ENCODE data around the gene SPINK9.
A peak's percentile ranks its signal among the peaks of the same experiment; 100 is the strongest.

Gene SPINK9

DNA sequence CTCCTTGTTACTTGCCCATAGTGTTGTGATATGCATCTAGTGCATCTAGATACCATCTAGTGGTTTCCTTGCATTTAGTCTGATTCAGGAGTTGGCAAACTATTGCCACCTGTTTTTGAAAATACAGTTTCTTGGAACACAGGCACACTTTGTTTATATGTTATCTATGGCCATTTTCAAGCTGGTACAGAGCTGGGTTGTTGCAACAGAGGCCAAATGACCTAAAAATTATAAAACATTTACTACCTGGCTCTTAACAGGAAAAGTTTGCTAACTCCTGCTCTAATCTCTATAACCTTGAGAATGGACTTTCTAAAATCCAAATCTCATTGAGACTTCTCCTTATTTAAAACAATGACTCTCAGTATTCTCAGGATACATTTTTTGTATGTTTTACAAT is 29.0 kb downstream of the SPINK9 start:
- TF ChIP-seq, protein P1, sequence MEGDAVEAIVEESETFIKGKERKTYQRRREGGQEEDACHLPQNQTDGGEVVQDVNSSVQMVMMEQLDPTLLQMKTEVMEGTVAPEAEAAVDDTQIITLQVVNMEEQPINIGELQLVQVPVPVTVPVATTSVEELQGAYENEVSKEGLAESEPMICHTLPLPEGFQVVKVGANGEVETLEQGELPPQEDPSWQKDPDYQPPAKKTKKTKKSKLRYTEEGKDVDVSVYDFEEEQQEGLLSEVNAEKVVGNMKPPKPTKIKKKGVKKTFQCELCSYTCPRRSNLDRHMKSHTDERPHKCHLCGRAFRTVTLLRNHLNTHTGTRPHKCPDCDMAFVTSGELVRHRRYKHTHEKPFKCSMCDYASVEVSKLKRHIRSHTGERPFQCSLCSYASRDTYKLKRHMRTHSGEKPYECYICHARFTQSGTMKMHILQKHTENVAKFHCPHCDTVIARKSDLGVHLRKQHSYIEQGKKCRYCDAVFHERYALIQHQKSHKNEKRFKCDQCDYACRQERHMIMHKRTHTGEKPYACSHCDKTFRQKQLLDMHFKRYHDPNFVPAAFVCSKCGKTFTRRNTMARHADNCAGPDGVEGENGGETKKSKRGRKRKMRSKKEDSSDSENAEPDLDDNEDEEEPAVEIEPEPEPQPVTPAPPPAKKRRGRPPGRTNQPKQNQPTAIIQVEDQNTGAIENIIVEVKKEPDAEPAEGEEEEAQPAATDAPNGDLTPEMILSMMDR (IDR thresholded peaks at IDR 0.05; ENCODE audit: low read depth, low read length, missing control alignments), result no peak
- no peak overlapping the region for H3K4me3 ChIP-seq (ENCODE audit: low read depth, low read length)
- DNase-seq (ENCODE audit: low read depth), result no peak

DNA sequence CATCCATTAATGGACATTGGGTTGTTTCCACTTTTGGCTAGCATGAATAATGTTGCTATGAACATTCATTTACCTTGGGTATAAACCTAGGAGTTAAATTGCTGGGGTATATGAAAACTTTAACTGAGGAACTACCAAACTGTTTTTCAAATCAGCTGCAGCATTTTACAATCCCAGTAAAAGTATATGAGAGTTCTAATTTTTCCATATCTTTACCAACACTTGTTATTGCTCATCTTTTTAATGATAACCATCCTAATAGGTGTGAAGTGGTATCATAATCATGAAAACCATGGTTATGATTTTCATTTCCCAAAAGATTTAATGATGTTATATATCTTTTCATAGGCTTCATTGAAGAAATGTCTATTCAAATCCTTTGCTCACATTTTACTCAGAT is 32.9 kb downstream of the SPINK9 start:
- no peak for DNase-seq (ENCODE audit: low read depth)
- no peak overlapping the region for H3K4me3 ChIP-seq (ENCODE audit: low read depth, low read length)
- TF ChIP-seq, protein P1 (IDR thresholded peaks at IDR 0.05; ENCODE audit: low read depth, low read length, missing control alignments), result no peak

DNA sequence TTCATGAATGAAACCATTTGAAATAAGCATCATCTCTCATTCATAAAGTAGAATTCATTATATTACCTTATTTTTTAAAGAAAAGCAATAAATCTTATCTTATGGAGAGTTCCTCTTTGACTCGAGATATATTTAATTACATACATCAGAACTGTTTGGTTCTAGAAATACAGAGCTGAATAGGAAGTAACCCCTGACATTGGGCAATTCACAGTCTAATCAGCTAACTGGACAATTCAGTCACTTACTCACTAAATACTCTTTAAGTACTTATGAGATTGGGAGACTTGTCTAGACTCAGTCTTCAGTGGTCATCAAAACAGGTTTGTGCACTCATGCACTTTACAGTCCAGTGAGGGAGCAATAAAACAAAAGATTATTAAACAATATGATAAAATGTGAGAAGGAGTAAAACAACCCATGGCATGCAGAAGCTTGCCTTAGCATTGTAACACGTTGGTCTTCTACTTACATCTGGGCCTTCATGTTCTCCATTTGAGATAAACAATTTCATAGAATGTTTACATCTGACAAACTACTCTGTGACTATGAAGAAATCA is 36.9 kb downstream of the SPINK9 start:
- TF ChIP-seq, protein P1 (IDR thresholded peaks at IDR 0.05; ENCODE audit: low read depth, low read length, missing control alignments), result no peak
- DNase-seq (ENCODE audit: low read depth), result no peak
- H3K4me3 ChIP-seq (ENCODE audit: low read depth, low read length), result no peak overlapping the region

DNA sequence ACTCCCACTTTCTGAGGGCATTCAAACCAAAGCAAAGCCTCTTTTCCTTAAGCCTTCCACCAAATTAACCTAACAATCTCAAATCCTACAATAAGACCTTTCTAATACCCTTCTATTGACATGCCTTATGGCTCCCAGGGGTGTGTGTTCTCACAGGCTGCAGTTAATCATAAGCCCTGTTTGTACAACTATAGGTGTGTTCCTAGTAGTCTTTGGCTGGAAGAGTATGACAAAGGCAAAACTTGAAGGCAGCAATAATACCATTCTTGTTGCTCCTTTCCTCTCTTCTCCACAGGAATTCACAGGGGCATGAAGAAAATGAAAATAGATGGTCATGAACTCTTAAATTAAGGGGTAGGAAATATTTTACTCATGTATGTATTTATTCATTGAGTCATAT is 37.5 kb downstream of the SPINK9 start:
- no peak for DNase-seq (ENCODE audit: low read depth)
- TF ChIP-seq, protein P1 (IDR thresholded peaks at IDR 0.05; ENCODE audit: low read depth, low read length, missing control alignments), result no peak

DNA sequence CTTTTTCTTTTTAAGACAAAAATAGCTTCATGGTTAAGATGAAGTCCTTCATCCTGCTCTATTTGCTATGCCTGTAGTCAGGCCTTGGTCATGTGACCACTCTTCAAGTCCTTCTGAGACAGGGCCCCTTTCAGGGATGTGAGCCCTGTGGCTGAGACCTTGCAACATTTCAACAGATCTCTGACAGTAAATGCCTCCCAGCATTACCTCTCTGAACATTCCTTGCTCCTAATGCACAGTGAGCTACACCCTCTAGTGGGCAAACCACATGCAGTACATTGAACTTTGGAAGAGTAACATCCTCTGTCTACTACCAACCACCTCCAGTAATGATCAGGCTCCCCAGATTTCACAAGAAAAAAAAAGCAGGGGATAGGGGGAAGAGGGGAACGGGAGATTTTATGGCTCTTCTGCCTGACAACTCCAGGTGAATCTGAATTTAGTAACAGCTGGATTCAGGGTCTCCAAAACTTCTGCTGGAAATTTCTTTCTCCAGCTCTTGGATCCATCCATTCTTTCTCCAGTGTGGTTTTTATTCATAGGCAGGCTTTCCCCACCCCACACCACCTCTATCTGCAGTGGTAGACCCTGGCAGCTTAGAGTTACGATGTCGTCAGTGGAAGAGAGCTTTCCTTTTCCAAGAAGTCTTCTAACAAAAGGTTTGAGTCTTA is 39.5 kb downstream of the SPINK9 start:
- TF ChIP-seq, protein P1 (IDR thresholded peaks at IDR 0.05; ENCODE audit: low read depth, low read length, missing control alignments), result peak; percentile 77
- DNase-seq (ENCODE audit: low read depth), result no peak
- H3K4me3 ChIP-seq (ENCODE audit: low read depth, low read length), result no peak overlapping the region

More for the DNA sequence above, 37.5 kb downstream of the SPINK9 start:
- no peak overlapping the region for H3K4me3 ChIP-seq (ENCODE audit: low read depth, low read length)

DNA sequence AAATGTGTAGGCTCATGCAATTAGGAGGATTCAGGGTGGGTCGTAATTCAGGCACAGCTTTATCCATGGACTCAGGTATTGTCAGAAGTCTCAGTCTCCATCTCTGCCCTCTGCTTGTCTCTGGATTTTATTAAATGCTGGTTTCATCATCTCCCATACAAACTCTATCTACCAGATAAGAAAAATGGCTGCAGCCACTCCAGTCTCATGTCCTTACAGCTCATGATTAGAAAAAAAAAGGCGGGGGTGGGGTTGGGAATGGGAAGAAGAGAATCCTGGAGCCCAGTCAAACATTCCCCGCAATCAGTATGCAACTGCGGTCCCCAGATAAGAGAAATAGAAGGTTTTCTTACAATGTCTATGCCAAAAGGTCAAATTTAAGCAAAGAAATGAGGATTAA is 40.8 kb downstream of the SPINK9 start:
- TF ChIP-seq, protein P1 (IDR thresholded peaks at IDR 0.05; ENCODE audit: low read depth, low read length, missing control alignments), result no peak
- DNase-seq (ENCODE audit: low read depth), result no peak
- H3K4me3 ChIP-seq (ENCODE audit: low read depth, low read length), result no peak overlapping the region

DNA sequence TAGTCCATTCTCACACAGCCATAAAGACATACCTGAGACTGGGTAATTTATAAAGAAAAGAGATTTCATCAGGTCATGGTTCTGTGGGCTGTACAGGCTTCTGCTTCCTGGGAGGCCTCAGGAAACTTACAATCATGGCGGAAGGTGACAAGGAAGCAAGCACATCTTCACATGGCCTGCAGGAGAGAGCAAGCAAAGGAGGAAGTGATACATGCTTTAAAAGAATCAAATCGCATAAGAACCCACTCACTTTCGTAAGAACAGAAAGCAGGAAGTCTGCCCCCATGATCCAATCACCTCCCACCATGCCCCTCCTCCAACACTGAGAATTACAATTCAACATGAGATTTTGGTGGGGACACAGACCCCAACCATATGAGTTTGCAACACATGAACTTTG is 43.3 kb downstream of the SPINK9 start:
- TF ChIP-seq, protein P1 (IDR thresholded peaks at IDR 0.05; ENCODE audit: low read depth, low read length, missing control alignments), result no peak
- DNase-seq (ENCODE audit: low read depth), result no peak
- H3K4me3 ChIP-seq (ENCODE audit: low read depth, low read length), result no peak overlapping the region

Measured in GM12864 (cell line).